B cell (primary cell): Measurements from ENCODE around the gene PDPR.
"Not testable (repeated sequence)": the region's sequence is repeated elsewhere in the genome, so short reads cannot be mapped to it uniquely, and the experiment has no call there.

Experiments
- CTCF ChIP-seq: fragments of 200-600 bp; IDR thresholded peaks from one replicate; pipeline ENCODE4 v1.8.0; 2022; ENCODE audit warnings: antibody characterized with exemption, mild to moderate bottlenecking
- EZH2 ChIP-seq: IDR thresholded peaks from 2 replicates; pipeline ENCODE4 v1.6.1; 2012; ENCODE audit warnings: borderline replicate concordance, low read depth, mild to moderate bottlenecking, moderate library complexity, low read length; ENCODE audit not compliant: insufficient read depth, poor library complexity, severe bottlenecking

DNA sequence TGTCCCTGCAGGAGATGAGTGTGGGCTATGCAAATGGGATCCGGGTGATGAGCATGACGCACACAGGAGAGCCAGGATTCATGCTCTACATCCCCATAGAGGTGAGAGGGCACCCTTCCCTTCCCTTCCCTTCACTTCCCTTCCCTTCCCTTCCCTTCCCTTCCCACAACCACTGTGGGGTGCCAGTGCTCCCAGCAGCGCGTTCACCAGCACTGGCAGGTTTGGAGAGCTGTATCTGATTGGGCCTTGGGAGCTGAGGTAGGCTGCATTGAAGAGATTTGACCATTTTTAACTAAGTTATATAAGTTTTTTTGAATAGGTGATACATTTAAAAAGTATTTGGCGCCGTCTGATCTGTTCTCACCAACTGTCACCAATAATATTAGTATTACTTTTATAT is 34.3 kb downstream of the PDPR start:
- not testable (repeated sequence) for TF ChIP-seq CTCF, EZH2
